ENCODE data around the gene ZFYVE26. TPM values are rescaled to one million over a fixed set of nuclear protein-coding genes. Genes with fewer than 3 reads are reported as not detected.

Gene ZFYVE26
- polyA plus RNA-seq (2013, experiment 1 of 2): 11.3 TPM
- 9.9 TPM for polyA plus RNA-seq (2013, experiment 2 of 2)

GRCh38 chr14:67816326-67817002 is at the start of gene ZFYVE26:
Gene ZFYVE26 (minus strand): TSS chr14:67816590. CDS start chr14:67815963, 627 bp downstream.
- peak within 1 kb of the TSS; percentile 84 for H3K9ac ChIP-seq (ENCODE audit: low read depth, low read length)
- H3K27me3 ChIP-seq (ENCODE audit: insufficient read depth, low read length): no peaks in the 10 kb centered on the region
- peak within 1 kb of the TSS; percentile 92 for H3K4me3 ChIP-seq (ENCODE audit: low read length)
- whole genome bisulfite sequencing: 1% methylated on average over 26 of the region's 26 CpGs
- peaks cover 24% of the 10 kb centered on the region for H3K36me3 ChIP-seq (ENCODE audit: insufficient read depth, low read length)
- H3K4me1 ChIP-seq (ENCODE audit: insufficient read depth, low read length): peaks cover 11% of the 10 kb centered on the region; the same call in 1 of the 2 replicates
- no peaks in the 10 kb centered on the region for H3K9me3 ChIP-seq (ENCODE audit: insufficient read depth, low read depth, low read length)
- H3K27ac ChIP-seq (ENCODE audit: low read depth, low read length): peak within 1 kb of the TSS; percentile 56

DNA sequence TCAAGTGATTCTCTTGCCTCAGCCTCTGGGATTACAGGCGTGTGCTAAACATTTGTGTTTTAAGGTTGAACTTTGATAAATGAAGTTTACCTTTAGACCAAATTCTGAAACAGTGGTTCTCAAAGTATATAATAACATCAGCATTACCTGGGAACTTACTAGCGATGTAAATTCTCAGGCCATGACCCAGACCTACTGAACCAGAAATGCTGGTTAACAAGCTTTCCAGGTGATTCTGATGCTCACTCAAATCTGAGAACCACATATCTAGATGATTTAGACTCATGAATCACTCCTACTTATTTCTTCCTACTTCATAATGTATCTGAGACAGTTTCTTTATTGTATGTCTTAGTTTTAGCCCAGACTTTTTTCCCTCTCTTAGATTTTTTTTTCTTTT is 46.8 kb upstream of the ZFYVE26 start:
- Histone ChIP-seq H3K36me3 (ENCODE audit: insufficient read depth, low read length) (peaks cover 18% of the 10 kb centered on the region), H3K9me3 (ENCODE audit: insufficient read depth, low read depth, low read length) (peaks cover 15% of the 10 kb centered on the region), H3K9ac (ENCODE audit: low read depth, low read length) (no peak overlapping the region), H3K4me3 (ENCODE audit: low read length) (no peak overlapping the region), H3K4me1 (ENCODE audit: insufficient read depth, low read length) (0 out of 2 replicates have a peak, but pooled peaks cover 3% of the 10 kb centered on the region), H3K27ac (ENCODE audit: low read depth, low read length) (no peak overlapping the region), H3K27me3 (ENCODE audit: insufficient read depth, low read length) (no peaks in the 10 kb centered on the region)
- WGBS: 97% methylated on average over 2 of the region's 2 CpGs

DNA sequence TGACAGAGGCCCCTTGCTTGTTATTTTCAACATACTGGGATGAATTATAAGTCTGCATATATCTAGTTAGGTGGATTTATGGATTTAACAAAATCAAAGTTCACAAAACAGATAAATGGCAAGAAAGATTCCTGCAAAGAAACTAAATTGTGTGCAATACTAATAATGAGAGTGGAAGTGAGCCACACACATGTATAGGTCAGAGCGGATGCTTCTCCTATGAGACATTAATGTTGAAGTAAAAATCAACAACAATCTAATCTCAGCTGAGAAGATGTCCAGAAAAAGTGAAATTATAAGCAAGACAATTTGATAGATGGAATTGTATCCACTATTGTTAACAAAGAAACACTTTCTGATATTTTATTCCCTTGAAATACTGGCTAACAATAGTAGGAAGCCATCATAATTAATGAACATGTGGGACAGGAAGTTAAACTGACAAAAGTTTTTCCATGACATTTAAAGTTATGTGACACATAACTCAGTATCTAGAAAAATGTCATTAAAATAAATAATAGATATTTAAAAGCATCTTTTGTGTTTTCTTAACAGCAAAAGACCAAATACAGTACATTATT is 42.9 kb upstream of the ZFYVE26 start:
- 100% methylated on average over 1 of the region's 1 CpG for WGBS
- Histone ChIP-seq H3K9me3 (ENCODE audit: insufficient read depth, low read depth, low read length) (no peaks in the 10 kb centered on the region), H3K27ac (ENCODE audit: low read depth, low read length) (no peak overlapping the region), H3K27me3 (ENCODE audit: insufficient read depth, low read length) (no peaks in the 10 kb centered on the region), H3K9ac (ENCODE audit: low read depth, low read length) (no peak overlapping the region), H3K36me3 (ENCODE audit: insufficient read depth, low read length) (no peaks in the 10 kb centered on the region), H3K4me1 (ENCODE audit: insufficient read depth, low read length) (0 out of 2 replicates have a peak, but pooled peaks cover 3% of the 10 kb centered on the region), H3K4me3 (ENCODE audit: low read length) (no peak overlapping the region)

GRCh38 chr14:67857778-67858350 is 41.5 kb upstream of the ZFYVE26 start:
- Histone ChIP-seq H3K4me3 (ENCODE audit: low read length) (no peak overlapping the region), H3K27ac (ENCODE audit: low read depth, low read length) (no peak overlapping the region), H3K36me3 (ENCODE audit: insufficient read depth, low read length) (no peaks in the 10 kb centered on the region), H3K27me3 (ENCODE audit: insufficient read depth, low read length) (no peaks in the 10 kb centered on the region), H3K9me3 (ENCODE audit: insufficient read depth, low read depth, low read length) (no peaks in the 10 kb centered on the region), H3K9ac (ENCODE audit: low read depth, low read length) (no peak overlapping the region), H3K4me1 (ENCODE audit: insufficient read depth, low read length) (no peaks in the 10 kb centered on the region)
- WGBS: 93% methylated on average over 20 of the region's 20 CpGs

DNA sequence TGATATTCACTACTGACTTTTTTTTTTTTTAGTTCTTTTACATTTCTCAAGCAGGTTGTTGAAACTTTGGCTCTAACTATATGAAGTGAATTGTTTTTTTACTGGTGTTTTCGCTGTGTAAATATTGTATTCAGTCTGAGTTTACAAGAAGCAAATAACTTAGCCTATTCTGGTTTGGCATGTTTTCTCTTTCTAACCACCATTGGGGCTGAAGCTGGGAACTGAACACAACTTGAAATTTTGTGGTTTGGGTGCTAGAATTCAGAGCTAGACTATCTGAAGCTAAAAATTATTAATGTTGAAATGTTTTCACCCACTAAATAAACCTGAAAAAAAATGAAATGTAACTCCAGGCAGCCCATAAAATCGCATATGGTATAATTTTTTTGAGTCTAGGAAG is 40.4 kb upstream of the ZFYVE26 start:
- no peak overlapping the region for H3K9ac ChIP-seq (ENCODE audit: low read depth, low read length)
- no peaks in the 10 kb centered on the region for H3K4me1 ChIP-seq (ENCODE audit: insufficient read depth, low read length)
- H3K4me3 ChIP-seq (ENCODE audit: low read length): no peak overlapping the region
- H3K36me3 ChIP-seq (ENCODE audit: insufficient read depth, low read length): no peaks in the 10 kb centered on the region
- H3K27me3 ChIP-seq (ENCODE audit: insufficient read depth, low read length): no peaks in the 10 kb centered on the region
- no peak overlapping the region for H3K27ac ChIP-seq (ENCODE audit: low read depth, low read length)
- 96% methylated on average over 2 of the region's 2 CpGs for WGBS
- H3K9me3 ChIP-seq (ENCODE audit: insufficient read depth, low read depth, low read length): no peaks in the 10 kb centered on the region

GRCh38 chr14:67853715-67854114 is 37.3 kb upstream of the ZFYVE26 start:
- no peak overlapping the region for H3K27ac ChIP-seq (ENCODE audit: low read depth, low read length)
- H3K9ac ChIP-seq (ENCODE audit: low read depth, low read length): no peak overlapping the region
- H3K9me3 ChIP-seq (ENCODE audit: insufficient read depth, low read depth, low read length): no peaks in the 10 kb centered on the region
- H3K4me1 ChIP-seq (ENCODE audit: insufficient read depth, low read length): no peaks in the 10 kb centered on the region
- no peaks in the 10 kb centered on the region for H3K36me3 ChIP-seq (ENCODE audit: insufficient read depth, low read length)
- H3K4me3 ChIP-seq (ENCODE audit: low read length): no peak overlapping the region
- WGBS: 99% methylated on average over 3 of the region's 3 CpGs
- no peaks in the 10 kb centered on the region for H3K27me3 ChIP-seq (ENCODE audit: insufficient read depth, low read length)

DNA sequence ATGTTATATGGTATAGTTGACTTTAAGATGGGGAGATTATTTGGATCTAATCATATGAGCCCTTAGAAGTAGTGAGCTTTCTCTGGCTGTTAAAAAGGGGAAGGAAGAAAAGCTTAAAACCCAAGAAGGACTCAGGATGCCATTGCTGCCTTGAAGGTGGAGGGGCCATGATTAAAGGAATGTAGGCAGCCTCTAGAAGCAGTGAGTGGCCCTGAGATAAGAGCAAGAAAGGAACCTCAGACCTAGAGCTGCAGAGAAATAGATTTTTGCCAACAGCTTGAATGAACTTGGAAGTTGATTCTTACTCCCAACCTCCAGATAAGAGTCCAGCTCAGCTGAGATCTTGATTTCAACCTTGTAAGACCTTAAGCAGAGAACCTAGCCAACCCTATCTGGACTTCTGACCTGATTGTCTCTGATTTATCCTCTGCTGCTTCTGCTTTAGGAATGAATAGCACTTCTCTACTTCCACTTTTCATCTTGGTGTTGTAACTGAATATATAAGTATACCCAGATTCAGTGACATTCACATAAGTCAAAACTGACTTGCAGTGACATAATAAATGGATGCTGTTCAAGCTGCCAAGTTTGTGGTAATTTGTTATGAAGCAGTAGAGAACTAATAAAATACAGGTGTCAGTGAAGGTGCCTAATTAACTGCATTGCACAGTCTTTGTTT is 36.7 kb upstream of the ZFYVE26 start:
- Histone ChIP-seq H3K27me3 (ENCODE audit: insufficient read depth, low read length) (no peaks in the 10 kb centered on the region), H3K27ac (ENCODE audit: low read depth, low read length) (no peak overlapping the region), H3K9me3 (ENCODE audit: insufficient read depth, low read depth, low read length) (no peaks in the 10 kb centered on the region), H3K4me1 (ENCODE audit: insufficient read depth, low read length) (no peaks in the 10 kb centered on the region), H3K36me3 (ENCODE audit: insufficient read depth, low read length) (no peaks in the 10 kb centered on the region), H3K4me3 (ENCODE audit: low read length) (no peak overlapping the region), H3K9ac (ENCODE audit: low read depth, low read length) (no peak overlapping the region)

GRCh38 chr14:67851785-67852410 is 35.5 kb upstream of the ZFYVE26 start:
- Histone ChIP-seq H3K4me3 (ENCODE audit: low read length) (no peak overlapping the region), H3K4me1 (ENCODE audit: insufficient read depth, low read length) (no peaks in the 10 kb centered on the region), H3K9me3 (ENCODE audit: insufficient read depth, low read depth, low read length) (no peaks in the 10 kb centered on the region), H3K27me3 (ENCODE audit: insufficient read depth, low read length) (no peaks in the 10 kb centered on the region), H3K9ac (ENCODE audit: low read depth, low read length) (no peak overlapping the region), H3K36me3 (ENCODE audit: insufficient read depth, low read length) (no peaks in the 10 kb centered on the region), H3K27ac (ENCODE audit: low read depth, low read length) (no peak overlapping the region)
- 86% methylated on average over 9 of the region's 9 CpGs for WGBS

- no peaks in the 10 kb centered on the region for H3K36me3 ChIP-seq (ENCODE audit: insufficient read depth, low read length)
- no peaks in the 10 kb centered on the region for H3K4me1 ChIP-seq (ENCODE audit: insufficient read depth, low read length)
- WGBS: 90% methylated on average over 8 of the region's 9 CpGs
- H3K4me3 ChIP-seq (ENCODE audit: low read length): no peak overlapping the region
- H3K9ac ChIP-seq (ENCODE audit: low read depth, low read length): no peak overlapping the region
- no peaks in the 10 kb centered on the region for H3K27me3 ChIP-seq (ENCODE audit: insufficient read depth, low read length)
- no peak overlapping the region for H3K27ac ChIP-seq (ENCODE audit: low read depth, low read length)
- no peaks in the 10 kb centered on the region for H3K9me3 ChIP-seq (ENCODE audit: insufficient read depth, low read depth, low read length)
Measured at GRCh38 chr14:67850066-67850830, 33.9 kb upstream of the ZFYVE26 start.

- Histone ChIP-seq H3K27me3 (ENCODE audit: insufficient read depth, low read length) (no peaks in the 10 kb centered on the region), H3K4me3 (ENCODE audit: low read length) (no peak overlapping the region), H3K4me1 (ENCODE audit: insufficient read depth, low read length) (no peaks in the 10 kb centered on the region), H3K27ac (ENCODE audit: low read depth, low read length) (no peak overlapping the region), H3K9me3 (ENCODE audit: insufficient read depth, low read depth, low read length) (no peaks in the 10 kb centered on the region), H3K9ac (ENCODE audit: low read depth, low read length) (no peak overlapping the region), H3K36me3 (ENCODE audit: insufficient read depth, low read length) (no peaks in the 10 kb centered on the region)
- WGBS: 94% methylated on average over 17 of the region's 17 CpGs
Measured at GRCh38 chr14:67846029-67846610, 29.7 kb upstream of the ZFYVE26 start.

Data from HUES64 (cell line).